Measurements from ENCODE around the gene PDXP.
"Not testable (repeated sequence)": the region's sequence is repeated elsewhere in the genome, so short reads cannot be mapped to it uniquely, and the experiment has no call there.

PDXP gene

DNA sequence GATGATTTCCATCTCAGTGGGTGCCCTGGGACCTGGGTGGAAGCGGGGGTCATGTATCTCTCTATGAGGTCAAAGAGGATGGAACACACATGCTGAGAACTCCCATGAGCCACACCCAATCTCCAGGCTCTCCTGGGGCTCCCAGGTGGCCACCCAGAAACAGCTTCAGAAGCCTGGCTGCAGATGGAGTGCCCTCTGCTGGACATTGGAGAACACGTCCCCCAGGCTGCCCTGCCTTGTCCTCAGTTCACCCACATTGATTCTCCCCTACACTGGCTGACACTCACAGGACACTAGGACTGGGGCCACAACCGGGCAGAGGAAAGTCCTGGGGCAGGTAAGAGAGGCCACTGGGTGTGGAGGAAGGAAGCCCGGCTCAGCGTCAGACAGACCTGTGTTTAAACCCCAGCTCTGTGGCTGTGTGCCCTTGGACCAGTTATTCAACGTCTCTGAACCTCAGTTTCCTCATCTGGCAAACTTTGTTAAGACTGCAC lies 23.1 kb downstream of the PDXP start:
- TF ChIP-seq, protein P1, sequence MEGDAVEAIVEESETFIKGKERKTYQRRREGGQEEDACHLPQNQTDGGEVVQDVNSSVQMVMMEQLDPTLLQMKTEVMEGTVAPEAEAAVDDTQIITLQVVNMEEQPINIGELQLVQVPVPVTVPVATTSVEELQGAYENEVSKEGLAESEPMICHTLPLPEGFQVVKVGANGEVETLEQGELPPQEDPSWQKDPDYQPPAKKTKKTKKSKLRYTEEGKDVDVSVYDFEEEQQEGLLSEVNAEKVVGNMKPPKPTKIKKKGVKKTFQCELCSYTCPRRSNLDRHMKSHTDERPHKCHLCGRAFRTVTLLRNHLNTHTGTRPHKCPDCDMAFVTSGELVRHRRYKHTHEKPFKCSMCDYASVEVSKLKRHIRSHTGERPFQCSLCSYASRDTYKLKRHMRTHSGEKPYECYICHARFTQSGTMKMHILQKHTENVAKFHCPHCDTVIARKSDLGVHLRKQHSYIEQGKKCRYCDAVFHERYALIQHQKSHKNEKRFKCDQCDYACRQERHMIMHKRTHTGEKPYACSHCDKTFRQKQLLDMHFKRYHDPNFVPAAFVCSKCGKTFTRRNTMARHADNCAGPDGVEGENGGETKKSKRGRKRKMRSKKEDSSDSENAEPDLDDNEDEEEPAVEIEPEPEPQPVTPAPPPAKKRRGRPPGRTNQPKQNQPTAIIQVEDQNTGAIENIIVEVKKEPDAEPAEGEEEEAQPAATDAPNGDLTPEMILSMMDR (IDR thresholded peaks at IDR 0.05): peak; percentile 92
- TF ChIP-seq ZFX (IDR thresholded peaks at IDR 0.05; ENCODE audit: borderline replicate concordance): no peak
- no peak overlapping the region for H3K27ac ChIP-seq

DNA sequence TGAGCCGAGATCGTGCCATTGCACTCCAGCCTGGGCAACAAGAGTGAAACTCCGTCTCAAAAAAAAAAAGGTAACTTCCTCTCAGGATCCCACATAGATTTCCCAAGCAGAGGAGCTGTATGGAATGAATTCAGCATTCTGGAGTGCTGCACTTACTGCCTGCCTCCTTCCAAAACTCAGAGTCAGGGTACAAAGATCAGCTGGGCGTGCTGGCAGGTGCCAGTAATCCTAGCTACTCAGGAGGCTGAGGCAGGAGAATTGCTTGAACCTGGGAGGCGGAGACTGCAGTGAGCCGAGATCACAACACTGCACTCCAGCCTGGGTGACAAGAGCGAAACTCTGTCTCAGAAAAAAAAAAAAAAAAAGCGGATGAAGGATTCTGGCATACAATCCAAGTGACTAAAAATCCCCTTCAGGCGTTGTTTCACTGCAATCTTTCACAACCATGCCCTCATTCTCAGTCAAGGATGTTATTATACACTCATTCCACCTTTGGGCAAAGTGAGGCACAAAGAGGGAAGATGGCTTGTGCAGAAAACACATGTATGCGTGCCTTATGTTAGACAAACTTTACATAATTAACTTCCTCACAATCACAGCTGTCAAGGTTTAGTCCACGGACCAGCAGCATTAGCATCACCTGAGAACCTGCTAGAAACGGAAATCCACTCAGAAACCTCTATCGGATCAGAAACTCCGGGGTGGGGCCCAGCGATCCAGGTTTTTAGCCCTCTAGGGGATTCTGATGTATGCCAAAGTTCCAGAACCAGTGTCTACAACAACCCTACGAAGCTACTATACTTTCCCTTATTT lies 26.5 kb downstream of the PDXP start:
- peak overlapping the region; percentile 80; the same call in 1 of the 2 replicates for H3K27ac ChIP-seq

DNA sequence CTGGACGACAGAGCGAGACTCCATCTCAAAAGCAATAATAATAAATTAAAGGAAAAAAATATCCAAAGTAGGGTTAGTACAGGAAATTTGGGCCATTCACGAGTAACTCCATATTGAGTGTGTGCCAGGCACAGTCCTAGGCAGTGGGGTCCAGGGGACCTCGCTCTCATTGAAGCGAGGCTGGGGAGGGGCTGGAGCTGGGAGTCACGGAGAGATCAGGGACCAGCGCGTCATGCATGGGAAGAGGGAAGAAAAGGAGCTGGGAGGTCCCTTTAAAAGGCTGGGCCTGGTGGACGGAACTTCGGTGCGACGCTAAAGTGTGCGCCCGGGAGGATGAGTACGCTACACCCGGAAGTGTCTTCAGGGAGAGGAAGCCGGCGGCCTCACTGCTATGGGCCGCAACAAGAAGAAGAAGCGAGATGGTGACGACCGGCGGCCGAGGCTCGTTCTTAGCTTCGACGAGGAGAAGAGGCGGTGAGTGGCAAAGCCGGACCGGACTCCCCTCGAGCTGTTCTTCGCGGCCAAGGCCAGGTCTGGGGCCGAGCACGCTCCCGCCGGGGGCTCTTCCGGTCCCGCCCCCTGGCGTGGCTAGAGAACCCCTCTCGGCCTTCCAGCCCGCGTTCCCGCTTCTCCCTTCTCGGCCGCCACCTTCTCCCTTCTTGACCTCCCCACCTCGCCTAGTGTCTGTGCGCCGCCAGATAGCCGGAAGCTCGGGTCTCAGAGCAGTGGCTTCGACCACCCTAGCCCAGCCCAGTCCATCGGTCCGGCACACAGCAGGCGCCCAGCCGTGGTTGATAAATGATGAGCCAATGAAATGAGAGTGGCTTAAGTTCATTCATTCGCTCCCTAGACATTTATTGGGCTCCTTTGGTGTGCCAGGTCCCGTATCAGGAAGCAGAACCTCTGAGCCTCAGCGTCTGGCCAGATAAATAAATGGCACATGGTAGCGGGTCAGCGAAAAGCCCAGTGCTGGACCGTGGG lies 27.8 kb downstream of the PDXP start, which contains the start of gene NOL12:
NOL12 (plus strand) TSS at position 342 of the 981 bp plus-strand sequence; CDS start at position 392, 50 bp downstream.
- peak within 1 kb of the TSS; percentile 80 for H3K27ac ChIP-seq
- TF ChIP-seq ZFX (IDR thresholded peaks at IDR 0.05; ENCODE audit: borderline replicate concordance): no peak
- TF ChIP-seq, protein P1 (IDR thresholded peaks at IDR 0.05): no peak

More for the DNA sequence above, 26.5 kb downstream of the PDXP start:
- TF ChIP-seq, protein P1 (IDR thresholded peaks at IDR 0.05): no peak

DNA sequence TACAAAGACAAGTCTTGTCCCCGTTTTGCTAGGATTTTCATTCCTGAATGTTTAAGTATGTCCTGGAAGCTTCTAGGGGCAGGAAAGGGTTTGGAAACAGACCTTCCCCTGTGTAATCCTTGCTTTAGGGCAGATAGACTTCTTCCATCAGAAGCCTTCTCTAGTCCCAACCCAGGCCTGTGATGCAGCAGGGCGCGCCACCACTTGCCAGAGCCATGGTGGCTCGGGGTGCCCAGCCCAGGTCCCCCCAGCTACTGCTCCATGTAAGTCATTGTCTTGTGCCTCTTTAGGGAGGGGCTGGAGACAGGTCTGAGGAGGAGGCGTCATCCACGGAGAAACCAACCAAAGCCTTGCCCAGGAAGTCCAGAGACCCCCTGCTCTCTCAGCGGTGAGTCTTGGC lies 31.9 kb downstream of the PDXP start:
- H3K27ac ChIP-seq: no peak overlapping the region
- TF ChIP-seq, protein P1 (IDR thresholded peaks at IDR 0.05): no peak
- TF ChIP-seq ZFX (IDR thresholded peaks at IDR 0.05; ENCODE audit: borderline replicate concordance): no peak

DNA sequence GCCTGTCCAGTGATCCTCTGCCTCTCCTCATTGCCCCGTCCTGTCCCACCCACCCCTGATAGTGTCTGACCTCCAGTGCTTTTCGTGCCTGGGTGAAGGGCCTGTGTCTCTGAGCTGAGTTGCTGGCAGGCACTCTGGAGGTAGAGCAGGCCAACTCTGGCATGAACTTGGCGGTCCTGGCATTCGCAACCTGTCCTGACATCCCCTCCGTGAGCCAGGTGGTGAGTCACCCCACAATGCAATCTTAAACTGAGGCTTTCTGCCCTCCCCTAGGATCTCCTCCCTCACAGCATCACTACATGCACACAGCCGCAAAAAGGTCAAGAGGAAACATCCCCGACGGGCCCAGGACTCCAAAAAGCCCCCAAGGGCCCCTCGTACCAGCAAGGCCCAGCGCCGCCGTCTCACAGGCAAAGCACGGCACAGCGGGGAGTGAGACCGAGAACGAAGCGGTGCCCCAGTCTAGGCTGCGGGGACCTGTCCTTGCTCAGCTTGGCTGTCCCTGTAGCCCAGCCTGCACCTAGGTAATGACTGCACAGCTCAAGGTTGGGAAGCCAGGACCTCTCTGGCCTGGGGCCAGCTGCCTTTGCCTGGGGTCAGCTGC lies 32.5 kb downstream of the PDXP start:
- TF ChIP-seq, protein P1 (IDR thresholded peaks at IDR 0.05): no peak
- no peak for TF ChIP-seq ZFX (IDR thresholded peaks at IDR 0.05; ENCODE audit: borderline replicate concordance)
- no peak overlapping the region for H3K27ac ChIP-seq

DNA sequence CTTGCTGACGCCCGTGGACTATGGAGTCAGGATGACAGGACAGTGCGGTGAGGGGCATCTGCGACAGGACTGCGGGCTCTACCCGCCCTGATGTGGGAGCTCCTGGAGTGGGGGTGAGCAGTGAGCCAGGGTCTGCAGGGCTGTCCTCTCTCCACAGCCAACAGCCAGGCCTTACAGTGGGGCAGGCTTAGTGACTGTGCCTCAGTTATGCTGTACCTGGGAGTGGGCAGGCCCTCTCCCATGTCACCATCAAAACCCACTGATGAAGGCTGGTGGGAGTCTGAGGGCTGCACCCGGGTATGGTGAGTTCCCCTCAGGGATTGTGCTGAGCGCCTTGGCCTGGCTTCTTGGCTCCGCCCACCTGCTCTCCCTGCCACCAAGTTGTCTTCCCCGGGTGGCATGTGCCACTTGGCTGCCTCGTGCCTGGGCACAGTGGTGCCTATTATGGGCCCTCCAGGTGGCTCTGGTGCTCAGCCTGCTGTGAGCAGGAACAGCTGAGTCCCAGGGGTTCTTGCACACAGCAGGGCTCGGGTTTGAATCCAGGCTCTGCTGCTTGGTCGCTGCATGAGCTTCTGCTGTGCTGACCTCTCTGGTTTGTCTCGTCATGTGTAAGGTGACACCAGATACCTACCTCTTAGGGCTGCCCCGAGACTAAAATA lies 34.2 kb downstream of the PDXP start:
- no peak overlapping the region for H3K27ac ChIP-seq
- TF ChIP-seq, protein P1 (IDR thresholded peaks at IDR 0.05): no peak
- no peak for TF ChIP-seq ZFX (IDR thresholded peaks at IDR 0.05; ENCODE audit: borderline replicate concordance)

DNA sequence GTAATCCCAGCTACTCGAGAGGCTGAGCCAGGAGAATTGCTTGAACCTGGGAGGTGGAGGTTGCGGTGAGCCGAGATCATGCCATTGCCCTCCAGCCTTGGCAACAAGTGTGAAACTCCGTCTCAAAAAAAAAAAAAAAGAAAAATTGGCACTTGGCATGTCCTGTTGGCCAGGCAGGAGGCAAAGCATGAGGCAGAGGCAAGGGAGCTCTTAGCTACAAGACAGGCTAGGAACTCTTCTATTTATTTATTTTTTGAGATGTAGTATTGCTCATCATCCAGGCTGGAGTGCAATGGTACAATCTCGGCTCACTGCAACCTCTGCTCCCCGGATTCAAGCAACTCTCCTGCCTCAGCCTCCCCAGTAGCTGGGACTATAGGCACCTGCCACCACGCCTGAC lies 35.6 kb downstream of the PDXP start:
- H3K27ac ChIP-seq: not testable (repeated sequence)

DNA sequence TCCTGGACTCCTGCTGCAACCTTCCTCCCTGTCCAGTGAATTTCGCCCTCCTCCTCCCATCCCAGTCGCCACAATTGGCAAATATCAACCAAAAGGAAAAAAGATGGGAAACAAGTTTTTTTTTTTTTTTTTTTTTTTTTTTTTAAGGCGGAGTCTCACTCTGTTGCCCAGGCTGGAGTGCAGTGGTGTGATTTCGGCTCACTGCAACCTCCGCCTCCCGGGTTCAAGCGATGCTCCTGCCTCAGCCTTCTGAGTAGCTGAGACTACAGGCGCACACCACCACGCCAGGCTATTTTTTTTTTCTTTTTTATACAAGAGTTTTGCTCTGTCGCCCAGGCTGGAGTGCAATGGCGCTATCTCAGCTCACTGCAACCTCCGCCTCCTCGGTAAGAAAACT lies 37.7 kb downstream of the PDXP start:
- peak overlapping the region; percentile 76 for H3K27ac ChIP-seq
